HFFc6 (cell line): ENCODE measurements around the gene PDE4DIP. TPM values are rescaled to one million over a fixed set of nuclear protein-coding genes. Genes with fewer than 3 reads are reported as not detected.
"Not testable (repeated sequence)": the region's sequence is repeated elsewhere in the genome, so short reads cannot be mapped to it uniquely, and the experiment has no call there.

Experiments used
- DNase-seq: peaks from one replicate; pipeline ENCODE4 v3.0.0-alpha.2; 2018
- H3K27ac Mint-ChIP-seq: 2 replicates; pipeline ENCODE4 v1.8.0; 2020; ENCODE audit warnings: mild to moderate bottlenecking, mixed read lengths
- H3K27me3 Mint-ChIP-seq: 2 replicates; pipeline ENCODE4 v1.8.0; 2021; ENCODE audit warnings: mild to moderate bottlenecking, moderate library complexity, mixed read lengths; ENCODE audit not compliant: insufficient read depth
- H3K36me3 Mint-ChIP-seq: 2 replicates; pipeline ENCODE4 v1.8.0; 2021; ENCODE audit warnings: low read depth, mixed read lengths
- H3K4me1 Mint-ChIP-seq: 2 replicates; pipeline ENCODE4 v1.8.0; 2020; ENCODE audit warnings: low read depth, mixed read lengths
- H3K4me3 Mint-ChIP-seq: 2 replicates; pipeline ENCODE4 v1.8.0; 2020; ENCODE audit warnings: mild to moderate bottlenecking, moderate library complexity, mixed read lengths
- H3K9me3 Mint-ChIP-seq: 2 replicates; pipeline ENCODE4 v1.8.0; 2020; ENCODE audit warnings: mild to moderate bottlenecking, mixed read lengths
- total RNA-seq, 6 experiments: library from RNA; stranded (reverse); fragmentation: NEBNext Ultra II Directional; extraction: Animal tissue kit (Norgen Biotek cat#: 25700); gene quantifications; 2 replicates in 1 of 6; 3 replicates in 5 of 6; pipeline ENCODE4 v1.2.3, GENCODE V29; 2021

PDE4DIP gene
- total RNA-seq, 6 experiments from 2014 or later = 98.0 to 142 (median 121) TPM

DNA sequence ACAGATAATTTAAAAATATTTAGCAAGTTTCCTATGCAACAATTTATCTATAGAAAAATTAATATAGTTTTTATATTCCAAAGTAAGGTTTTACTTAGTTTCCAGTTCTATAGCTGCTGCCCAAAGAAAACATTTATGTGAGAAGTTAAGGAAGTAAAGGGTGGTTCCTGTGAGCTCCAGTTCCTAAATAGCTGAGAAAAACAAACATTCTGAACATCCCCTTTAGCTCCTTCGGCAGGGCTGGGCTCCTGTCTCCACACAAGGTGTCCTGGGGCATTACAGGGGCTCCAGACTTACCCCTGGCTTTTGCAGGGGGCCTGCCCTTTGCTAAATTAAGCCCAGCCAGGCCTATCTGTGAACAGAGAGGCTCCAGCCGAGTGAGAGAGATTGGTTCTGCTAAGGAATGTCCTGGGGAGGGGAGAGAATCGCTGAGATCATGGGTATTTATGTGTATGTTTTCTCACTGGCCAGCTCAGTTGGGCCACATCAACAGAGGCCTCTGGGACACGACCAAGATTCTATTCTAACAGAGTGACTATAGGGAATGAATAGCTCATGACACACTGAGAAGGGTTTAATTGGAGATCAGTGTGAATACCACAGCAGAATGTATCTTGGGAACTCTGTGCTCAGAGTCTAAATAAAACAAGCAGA, 72.6 kb downstream of the PDE4DIP start:
- H3K36me3 Mint-ChIP-seq, H3K4me3 Mint-ChIP-seq, H3K4me1 Mint-ChIP-seq, H3K27me3 Mint-ChIP-seq, H3K9me3 Mint-ChIP-seq: not testable (repeated sequence)
- peak overlapping the region; percentile 74 for H3K27ac Mint-ChIP-seq
- DNase-seq = peak; percentile 87

- H3K9me3 Mint-ChIP-seq, H3K27me3 Mint-ChIP-seq, H3K4me1 Mint-ChIP-seq, H3K4me3 Mint-ChIP-seq, DNase-seq, H3K27ac Mint-ChIP-seq, H3K36me3 Mint-ChIP-seq: not testable (repeated sequence)
These were observed 74.7 kb downstream of the PDE4DIP start for GRCh38 chr1:148918836-148919447.

- H3K27me3 Mint-ChIP-seq, H3K36me3 Mint-ChIP-seq, H3K27ac Mint-ChIP-seq, DNase-seq, H3K9me3 Mint-ChIP-seq, H3K4me3 Mint-ChIP-seq, H3K4me1 Mint-ChIP-seq: not testable (repeated sequence)
These were observed 76.8 kb downstream of the PDE4DIP start for GRCh38 chr1:148921047-148921446.

DNA sequence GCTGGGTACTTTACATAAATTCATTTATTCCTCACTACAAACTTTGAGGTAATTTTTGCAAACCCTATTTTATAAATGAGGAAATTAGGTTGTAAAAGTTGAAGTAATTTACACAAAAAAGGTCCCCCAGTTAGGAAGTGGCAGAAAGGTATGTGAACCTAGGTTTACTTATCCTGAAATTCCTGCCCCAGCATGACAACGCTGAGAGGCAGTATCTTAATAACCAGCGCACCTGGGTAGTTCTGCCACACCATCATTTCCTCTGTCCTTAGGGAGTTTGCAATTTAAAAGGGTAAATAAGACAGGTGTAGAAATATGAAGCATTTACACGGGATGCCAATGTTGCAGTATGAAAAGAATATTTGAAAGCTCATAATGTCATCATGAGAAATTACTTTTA, 79.6 kb downstream of the PDE4DIP start:
- not testable (repeated sequence) for H3K27ac Mint-ChIP-seq, H3K36me3 Mint-ChIP-seq, DNase-seq, H3K9me3 Mint-ChIP-seq, H3K4me3 Mint-ChIP-seq, H3K27me3 Mint-ChIP-seq, H3K4me1 Mint-ChIP-seq

GRCh38 chr1:148927645-148928044, 83.4 kb downstream of the PDE4DIP start:
- H3K27ac Mint-ChIP-seq, H3K4me3 Mint-ChIP-seq, H3K27me3 Mint-ChIP-seq, H3K4me1 Mint-ChIP-seq, H3K36me3 Mint-ChIP-seq, H3K9me3 Mint-ChIP-seq, DNase-seq: not testable (repeated sequence)

DNA sequence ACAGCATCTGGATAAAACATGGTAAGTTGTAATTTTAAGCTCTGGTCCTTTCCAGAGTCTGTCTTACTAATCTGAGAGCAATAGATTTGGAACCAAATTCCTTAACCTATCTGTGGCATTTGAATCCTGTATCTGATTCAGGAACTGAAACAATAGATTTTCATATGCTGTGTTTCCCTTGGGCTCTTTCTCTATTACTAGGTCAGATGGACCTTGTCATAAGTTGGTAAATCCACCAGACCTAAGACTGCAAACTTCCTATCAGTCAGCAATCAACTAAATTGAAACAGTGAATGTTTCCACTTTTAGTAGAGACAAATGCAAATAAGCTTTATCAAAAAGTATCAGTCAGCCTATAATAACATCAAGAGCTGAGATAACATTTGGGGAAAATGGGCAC, 85.0 kb downstream of the PDE4DIP start:
- not testable (repeated sequence) for H3K9me3 Mint-ChIP-seq, H3K27ac Mint-ChIP-seq

DNA sequence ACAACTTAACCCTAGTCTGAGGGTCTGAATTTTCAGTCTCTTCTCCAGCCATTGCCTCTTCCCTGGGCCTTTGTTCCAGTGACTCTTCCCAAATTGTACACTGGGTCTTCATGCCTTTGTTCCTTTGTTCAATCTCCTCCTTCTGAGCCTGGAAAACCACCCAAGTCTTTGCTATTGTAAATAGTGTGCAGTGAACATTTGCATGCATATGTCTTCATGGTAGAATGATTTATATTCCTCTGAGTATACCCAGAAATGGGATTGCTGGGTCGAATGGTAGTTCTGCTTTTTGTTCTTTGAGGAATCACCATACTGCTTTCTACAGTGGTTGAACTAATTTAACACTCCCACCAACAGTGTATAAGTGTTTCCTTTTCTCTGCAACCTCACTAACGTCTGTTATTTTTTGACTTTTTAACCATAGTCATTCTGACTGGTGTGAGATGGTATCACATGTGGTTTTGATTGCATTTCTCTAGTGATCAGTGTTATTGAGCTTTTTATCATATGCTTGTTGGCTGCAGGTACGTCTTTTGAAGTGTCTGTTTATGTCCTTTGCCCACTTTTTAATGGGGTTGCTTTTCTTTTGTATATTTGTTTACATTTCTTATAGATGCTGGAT, 91.3 kb downstream of the PDE4DIP start:
- H3K36me3 Mint-ChIP-seq, H3K27ac Mint-ChIP-seq, H3K9me3 Mint-ChIP-seq, H3K4me3 Mint-ChIP-seq, H3K4me1 Mint-ChIP-seq, DNase-seq, H3K27me3 Mint-ChIP-seq: not testable (repeated sequence)

More for the DNA sequence above, 85.0 kb downstream of the PDE4DIP start:
- not testable (repeated sequence) for H3K4me3 Mint-ChIP-seq, H3K4me1 Mint-ChIP-seq, DNase-seq, H3K27me3 Mint-ChIP-seq, H3K36me3 Mint-ChIP-seq

DNA sequence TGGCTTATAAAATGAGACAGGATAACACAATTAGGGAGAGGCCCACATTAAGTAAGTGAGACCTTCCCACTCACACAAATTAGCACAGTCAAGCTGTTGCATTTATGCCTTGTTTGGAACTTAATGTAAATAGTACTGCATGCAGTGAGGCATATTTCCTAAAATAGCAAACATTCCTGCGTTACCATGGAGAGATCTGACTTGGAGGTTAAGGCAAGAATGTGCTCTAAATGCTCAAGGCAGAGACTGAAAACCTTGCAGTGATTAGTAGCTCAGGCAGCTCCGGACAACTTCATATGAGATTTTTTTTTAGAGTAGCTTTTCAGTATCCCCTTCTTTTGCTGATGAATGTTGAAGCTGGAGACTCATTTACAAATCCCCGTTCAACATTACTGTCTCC, 98.7 kb downstream of the PDE4DIP start:
- not testable (repeated sequence) for DNase-seq, H3K27ac Mint-ChIP-seq, H3K27me3 Mint-ChIP-seq, H3K9me3 Mint-ChIP-seq, H3K36me3 Mint-ChIP-seq, H3K4me3 Mint-ChIP-seq
- H3K4me1 Mint-ChIP-seq = peaks cover 11% of the 10 kb centered on the region

DNA sequence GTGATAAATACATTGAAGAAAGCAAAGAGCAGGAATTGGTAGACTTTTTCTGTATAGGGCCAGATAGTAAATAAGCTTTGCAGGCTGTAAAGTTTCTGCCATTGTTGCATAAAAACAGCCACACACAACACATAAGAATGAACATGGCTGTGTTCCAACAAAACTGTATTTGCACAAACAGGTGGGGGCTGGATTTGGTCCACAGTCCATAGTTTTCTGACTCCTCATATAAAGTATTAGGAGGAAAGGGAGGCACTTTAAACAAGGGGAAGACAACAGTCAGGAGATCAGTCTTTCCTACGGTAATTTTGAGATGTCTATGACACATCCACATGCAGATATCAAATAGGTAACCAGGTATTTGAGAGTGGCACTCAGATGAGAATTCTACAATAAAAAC, 100.9 kb downstream of the PDE4DIP start:
- DNase-seq, H3K9me3 Mint-ChIP-seq, H3K4me3 Mint-ChIP-seq, H3K27ac Mint-ChIP-seq, H3K36me3 Mint-ChIP-seq, H3K27me3 Mint-ChIP-seq: not testable (repeated sequence)
- H3K4me1 Mint-ChIP-seq = peaks cover 11% of the 10 kb centered on the region

DNA sequence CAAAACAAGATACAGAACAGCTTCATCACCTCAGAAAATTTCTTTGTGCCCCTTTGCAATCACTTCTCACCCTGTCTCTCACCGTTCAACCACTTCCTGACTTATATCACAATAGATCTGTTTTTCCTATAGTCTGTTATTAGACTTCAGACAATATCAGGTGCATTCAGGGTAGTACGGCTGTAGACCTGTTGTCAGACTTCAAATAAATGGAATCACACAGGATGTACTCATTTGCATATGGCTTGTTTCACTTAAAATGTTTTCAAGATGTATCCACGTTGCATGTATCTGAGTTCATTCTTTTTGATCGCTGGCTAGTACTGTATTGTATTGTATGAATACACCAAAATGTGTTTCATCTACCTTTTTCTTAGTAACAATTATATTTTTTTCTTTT, 104.5 kb downstream of the PDE4DIP start:
- DNase-seq, H3K27ac Mint-ChIP-seq, H3K27me3 Mint-ChIP-seq, H3K9me3 Mint-ChIP-seq, H3K36me3 Mint-ChIP-seq, H3K4me3 Mint-ChIP-seq: not testable (repeated sequence)
- H3K4me1 Mint-ChIP-seq = peaks cover 21% of the 10 kb centered on the region

DNA sequence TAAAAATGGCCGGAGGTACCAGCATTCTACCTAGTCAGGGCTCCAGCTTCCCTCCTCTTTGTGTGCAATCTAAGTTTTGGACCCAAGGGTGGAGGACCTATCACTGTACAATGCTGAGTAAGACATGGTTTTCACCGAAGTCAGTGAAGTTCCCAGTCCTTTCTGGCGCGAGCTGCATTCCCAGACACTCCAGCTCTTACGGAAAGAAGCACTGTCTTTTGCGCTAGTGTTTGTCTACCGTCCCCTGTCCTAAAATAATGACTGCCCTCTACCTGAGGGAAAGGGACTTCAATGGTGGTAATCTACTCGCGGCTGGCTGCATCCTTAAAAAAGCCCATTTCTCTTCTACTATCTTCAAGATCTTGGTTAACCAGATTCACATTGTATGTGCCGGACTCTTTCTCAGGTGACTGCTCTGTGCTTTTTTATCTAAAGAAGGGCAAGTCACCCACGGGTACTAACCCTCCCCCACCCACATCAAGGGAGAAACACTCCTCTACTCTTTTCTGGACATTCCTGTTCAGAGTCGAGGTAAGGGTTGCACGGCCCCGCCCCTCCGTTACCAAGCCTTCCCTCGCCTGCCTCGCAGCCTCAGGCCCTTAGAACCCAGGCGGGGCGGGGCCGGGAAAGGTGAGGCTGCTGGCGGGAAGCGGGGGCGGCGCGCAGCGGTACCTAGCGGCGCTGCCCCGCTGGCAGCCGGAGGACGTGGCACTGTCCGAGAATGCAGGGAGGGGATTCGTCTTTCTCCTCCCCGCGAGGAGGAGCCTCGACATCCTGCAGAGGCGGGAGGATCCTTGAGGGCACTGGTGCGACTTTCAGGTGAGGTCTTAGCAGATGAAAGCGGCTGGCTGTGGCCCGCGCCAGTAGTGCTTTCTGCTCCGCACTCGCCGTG, 107.4 kb downstream of the PDE4DIP start:
- H3K27ac Mint-ChIP-seq = peak overlapping the region; percentile 94
- peak; percentile 72 for DNase-seq
- H3K4me1 Mint-ChIP-seq = peaks cover 20% of the 10 kb centered on the region
- not testable (repeated sequence) for H3K27me3 Mint-ChIP-seq, H3K36me3 Mint-ChIP-seq, H3K9me3 Mint-ChIP-seq
- H3K4me3 Mint-ChIP-seq = peak overlapping the region; percentile 89

DNA sequence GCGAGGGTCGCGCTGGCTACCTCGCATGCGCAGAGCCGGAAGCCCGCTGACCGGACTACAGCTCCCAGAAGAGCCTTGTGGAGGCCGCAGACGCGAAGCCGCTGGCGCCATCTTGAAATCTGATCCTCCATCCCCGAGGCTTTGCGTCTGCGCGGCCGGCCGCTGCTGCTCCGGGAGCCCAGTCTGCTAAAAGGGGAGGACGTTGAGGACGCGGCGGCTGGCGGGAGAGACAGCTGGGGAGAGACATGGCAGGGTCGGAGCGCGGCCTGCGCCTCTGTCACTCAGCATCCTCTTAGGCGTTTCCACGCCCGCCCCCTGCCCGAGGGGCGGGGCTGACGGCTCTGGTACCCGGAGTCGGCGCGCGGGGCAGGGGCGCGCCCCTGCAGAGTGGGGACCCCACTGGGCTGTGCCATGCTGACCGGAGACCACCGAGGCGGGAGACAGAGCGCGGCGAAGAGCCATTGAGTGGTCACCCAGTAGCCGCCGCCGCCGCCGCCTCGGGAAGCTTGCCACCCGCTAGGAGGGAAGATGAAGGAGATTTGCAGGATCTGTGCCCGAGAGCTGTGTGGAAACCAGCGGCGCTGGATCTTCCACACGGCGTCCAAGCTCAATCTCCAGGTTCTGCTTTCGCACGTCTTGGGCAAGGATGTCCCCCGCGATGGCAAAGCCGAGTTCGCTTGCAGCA, 108.2 kb downstream of the PDE4DIP start:
- H3K36me3 Mint-ChIP-seq, H3K9me3 Mint-ChIP-seq, H3K27me3 Mint-ChIP-seq: not testable (repeated sequence)
- Mint-ChIP-seq H3K4me1 (peaks cover 15% of the 10 kb centered on the region), H3K4me3 (peak overlapping the region; percentile 89), H3K27ac (peak overlapping the region; percentile 94)
- DNase-seq = peak; percentile 84

DNA sequence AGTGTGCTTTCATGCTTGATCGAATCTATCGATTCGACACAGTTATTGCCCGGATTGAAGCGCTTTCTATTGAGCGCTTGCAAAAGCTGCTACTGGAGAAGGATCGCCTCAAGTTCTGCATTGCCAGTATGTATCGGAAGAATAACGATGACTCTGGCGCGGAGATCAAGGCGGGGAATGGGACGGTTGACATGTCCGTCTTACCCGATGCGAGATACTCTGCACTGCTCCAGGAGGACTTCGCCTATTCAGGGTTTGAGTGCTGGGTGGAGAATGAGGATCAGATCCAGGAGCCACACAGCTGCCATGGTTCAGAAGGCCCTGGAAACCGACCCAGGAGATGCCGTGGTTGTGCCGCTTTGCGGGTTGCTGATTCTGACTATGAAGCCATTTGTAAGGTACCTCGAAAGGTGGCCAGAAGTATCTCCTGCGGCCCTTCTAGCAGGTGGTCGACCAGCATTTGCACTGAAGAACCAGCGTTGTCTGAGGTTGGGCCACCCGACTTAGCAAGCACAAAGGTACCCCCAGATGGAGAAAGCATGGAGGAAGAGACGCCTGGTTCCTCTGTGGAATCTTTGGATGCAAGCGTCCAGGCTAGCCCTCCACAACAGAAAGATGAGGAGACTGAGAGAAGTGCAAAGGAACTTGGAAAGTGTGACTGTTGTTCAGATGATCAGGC, 108.8 kb downstream of the PDE4DIP start:
- peak; percentile 15 for DNase-seq
- peak overlapping the region; percentile 87 for H3K4me3 Mint-ChIP-seq
- peaks cover 16% of the 10 kb centered on the region for H3K4me1 Mint-ChIP-seq
- H3K27ac Mint-ChIP-seq = peak overlapping the region; percentile 55; the same call in 1 of the 2 replicates
- not testable (repeated sequence) for H3K27me3 Mint-ChIP-seq, H3K36me3 Mint-ChIP-seq, H3K9me3 Mint-ChIP-seq
